Non-pigmented ciliary epithelial cell (primary cell): ENCODE measurements around the gene ANKRD60.

Source experiments
- DNase-seq: peaks from one replicate; pipeline ENCODE4 v3.0.0-alpha.2; 2010; ENCODE audit warnings: low read depth

ANKRD60 gene

DNA sequence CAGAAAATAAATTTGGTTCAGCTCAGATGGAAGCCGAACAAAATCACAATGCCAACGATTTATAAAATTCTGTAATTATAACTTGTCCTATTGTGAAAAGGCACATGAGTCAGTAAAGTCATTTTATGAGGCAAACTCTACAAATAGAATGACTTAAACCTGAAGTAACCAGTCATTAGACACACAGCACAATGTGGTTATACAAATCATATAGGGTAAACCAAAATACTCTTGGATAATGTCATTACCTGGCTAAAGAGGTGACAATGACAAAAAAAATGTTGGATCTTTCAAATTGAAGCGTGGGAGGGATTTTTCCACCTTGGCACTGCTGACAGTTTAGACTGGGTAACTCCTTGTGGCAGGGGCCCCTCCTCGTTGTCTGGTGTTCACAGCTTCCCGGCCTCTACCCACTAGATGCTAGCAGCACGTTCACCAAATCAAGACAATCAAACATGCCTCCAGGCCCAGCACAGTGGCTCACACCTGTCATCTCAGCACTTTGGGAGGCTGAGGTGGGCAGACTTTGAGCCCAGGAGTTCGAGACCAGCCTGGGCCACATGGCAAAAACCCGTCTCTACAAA lies 5.0 kb downstream of the ANKRD60 start:
- DNase-seq: no peak

DNA sequence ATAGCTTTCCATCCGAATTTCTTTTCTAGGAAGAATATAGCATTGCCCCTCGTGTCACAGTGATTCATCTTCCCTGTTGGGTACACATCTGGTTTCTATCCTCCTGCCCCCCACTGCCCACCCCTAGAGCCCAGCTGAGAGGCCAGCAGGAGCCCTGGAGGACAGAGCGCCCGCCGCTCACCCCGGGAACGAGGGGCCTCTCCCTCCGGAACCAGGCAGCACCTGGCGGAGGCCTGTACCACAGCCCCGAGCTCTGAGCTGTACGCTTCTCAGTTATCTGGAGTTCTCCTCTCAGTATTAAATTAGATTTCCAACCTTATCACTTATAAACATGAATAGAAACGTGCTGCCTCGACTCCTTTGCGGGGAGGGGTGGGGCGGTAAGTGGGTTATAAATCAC lies 6.0 kb downstream of the ANKRD60 start:
- no peak for DNase-seq

DNA sequence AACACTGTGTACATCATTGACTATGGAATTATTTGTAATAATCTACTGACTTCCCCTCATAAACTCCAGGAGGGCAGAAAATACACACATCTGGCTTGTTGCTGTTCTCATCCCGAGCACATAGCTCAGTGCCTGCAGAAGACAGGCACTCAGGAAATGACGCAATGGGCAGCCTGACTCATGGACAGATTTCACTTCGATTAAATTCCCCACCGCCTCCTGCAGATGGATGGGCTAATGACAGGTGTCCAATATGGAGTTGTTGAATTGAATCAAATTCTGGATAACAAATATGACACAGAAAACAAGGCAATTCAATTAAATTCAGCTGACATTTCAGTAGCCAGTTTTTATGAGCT lies 9.1 kb downstream of the ANKRD60 start:
- no peak for DNase-seq

DNA sequence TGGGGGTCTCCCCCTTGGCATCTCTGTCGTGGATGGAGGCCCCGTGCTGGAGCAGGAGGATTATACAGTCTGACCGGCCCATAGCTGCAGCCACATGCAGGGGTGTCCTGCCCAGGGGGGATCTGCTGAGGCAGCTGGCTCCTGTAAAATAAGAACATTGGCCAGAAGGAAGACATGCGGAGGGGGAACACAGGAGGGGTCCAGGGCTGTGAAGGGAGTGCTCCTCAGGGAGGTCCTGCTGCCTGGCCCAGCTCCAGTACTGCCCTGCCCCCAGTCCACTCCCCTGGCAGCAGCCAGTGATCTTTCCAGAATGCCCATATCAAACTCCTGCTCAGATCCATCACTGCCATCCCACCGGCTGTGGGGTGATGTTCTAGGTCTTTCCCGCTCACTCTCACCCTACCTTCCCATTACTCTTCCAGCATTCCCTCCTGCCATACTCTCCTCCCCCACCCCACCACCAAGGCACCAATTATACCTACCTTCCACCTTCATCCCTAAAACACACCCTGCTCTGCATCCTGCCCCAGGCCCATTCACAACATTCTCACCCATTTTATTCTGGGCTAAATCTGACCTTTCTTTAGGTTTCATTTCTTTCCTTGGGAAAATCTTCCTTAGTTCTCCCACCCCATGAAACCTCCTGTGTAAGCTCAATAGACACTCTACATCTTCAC lies 9.7 kb downstream of the ANKRD60 start:
- no peak for DNase-seq

GRCh38 chr20:58216334-58216733 lies 12.1 kb downstream of the ANKRD60 start:
- DNase-seq: no peak

GRCh38 chr20:58215116-58215515 lies 13.3 kb downstream of the ANKRD60 start:
- DNase-seq: no peak

GRCh38 chr20:58214310-58214709 lies 14.1 kb downstream of the ANKRD60 start:
- no peak for DNase-seq

DNA sequence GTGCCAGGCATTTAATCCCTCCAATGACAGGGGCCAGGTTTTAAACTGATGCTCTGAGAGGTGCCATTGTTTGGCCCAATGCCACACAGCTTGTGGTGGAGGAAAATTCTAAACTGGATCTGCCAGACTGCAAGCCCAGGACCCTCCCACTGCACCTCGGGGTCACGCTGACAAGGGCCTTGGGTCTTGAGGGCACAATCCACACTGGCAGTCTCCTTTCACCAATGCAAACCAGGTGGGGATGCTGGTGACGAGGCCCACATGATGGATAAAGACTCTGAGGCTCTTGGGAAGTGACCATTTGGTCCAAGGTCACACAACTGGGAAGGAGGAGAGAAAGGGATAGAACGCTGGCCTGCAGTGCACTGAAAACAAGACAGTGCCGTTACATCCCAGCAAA lies 14.7 kb downstream of the ANKRD60 start:
- no peak for DNase-seq

GRCh38 chr20:58213121-58213520 lies 15.3 kb downstream of the ANKRD60 start:
- DNase-seq: no peak

DNA sequence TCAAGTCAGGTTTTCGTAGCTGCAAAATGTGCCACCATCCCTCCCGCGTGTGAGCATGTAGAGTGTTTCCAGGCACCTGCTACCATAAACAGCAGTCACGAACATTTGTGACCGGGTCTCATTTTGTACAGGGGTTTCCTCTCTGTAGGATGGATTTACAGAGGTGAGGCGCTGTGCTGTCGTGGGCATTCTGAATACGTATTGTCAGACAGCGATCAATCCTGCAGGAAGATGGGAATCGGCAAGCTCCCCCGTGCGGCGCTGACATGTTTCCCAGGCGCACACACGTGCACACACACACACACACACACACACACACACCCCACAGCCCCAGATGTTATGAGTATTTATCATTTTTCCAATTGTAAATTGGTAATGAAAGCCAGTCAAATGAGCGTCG lies 15.8 kb downstream of the ANKRD60 start:
- no peak for DNase-seq

- no peak for DNase-seq
Measured at GRCh38 chr20:58210398-58210747, 18.1 kb downstream of the ANKRD60 start.

GRCh38 chr20:58209652-58210397 lies 18.6 kb downstream of the ANKRD60 start:
- DNase-seq: no peak

DNA sequence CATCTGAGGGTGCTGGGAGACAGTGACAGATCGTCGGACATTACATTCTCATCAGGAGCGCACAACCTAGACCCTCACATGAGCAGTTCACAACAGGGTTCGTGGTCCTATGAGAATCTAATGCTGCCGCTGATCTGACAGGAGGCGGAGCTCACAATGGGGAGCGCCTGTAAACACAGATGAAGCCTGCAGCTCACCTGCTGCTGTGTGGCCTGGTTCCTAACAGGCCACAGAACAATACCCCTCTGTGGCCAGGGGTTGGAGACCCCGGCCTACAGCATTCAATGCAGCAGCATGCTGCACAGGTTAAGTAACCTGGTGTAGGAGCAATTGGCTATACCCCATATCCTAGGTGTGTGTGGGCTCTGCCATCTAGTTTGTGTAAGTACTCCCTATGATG lies 19.5 kb downstream of the ANKRD60 start:
- no peak for DNase-seq

GRCh38 chr20:58205850-58206249 lies 22.6 kb downstream of the ANKRD60 start:
- no peak for DNase-seq

DNA sequence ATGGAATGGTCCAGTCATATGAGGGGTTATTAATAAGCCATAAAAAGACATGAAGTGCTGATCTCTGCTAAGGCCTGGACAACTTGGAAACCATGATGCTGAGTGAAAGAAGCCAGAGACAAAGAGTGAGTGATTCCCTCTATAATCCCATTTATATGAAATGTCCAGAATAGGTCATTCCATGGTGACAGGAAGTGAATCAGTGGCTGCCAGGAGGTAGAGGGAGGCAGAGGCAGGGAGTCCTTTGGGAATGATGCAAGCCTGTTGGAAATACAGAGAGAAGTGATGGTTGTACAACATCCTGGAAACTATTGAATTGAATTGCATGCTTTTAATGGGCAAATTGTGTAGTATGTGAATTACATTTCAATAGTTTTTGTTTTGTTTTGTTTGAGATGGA lies 26.4 kb downstream of the ANKRD60 start:
- DNase-seq: no peak

- no peak for DNase-seq
Measured at GRCh38 chr20:58201616-58202015, 26.8 kb downstream of the ANKRD60 start.

DNA sequence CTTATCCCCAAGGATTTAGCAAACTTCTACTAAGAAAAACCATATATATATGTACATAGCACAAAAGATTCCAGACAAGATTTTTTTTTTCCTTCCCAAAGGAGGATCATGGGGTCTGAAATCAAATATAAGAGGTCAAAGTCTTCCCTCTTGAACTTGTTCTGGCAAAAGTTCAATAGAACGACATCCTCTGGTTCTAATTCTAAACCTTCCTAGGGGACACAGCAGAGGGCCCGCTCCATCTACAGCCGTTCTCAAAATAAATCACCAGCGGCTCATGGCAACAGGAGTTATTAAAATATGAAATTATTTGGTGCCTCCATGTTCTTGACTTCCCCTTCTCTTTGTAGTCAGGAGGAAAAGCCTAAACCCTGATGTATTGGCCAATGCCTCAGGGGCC lies 29.0 kb downstream of the ANKRD60 start:
- no peak for DNase-seq

DNA sequence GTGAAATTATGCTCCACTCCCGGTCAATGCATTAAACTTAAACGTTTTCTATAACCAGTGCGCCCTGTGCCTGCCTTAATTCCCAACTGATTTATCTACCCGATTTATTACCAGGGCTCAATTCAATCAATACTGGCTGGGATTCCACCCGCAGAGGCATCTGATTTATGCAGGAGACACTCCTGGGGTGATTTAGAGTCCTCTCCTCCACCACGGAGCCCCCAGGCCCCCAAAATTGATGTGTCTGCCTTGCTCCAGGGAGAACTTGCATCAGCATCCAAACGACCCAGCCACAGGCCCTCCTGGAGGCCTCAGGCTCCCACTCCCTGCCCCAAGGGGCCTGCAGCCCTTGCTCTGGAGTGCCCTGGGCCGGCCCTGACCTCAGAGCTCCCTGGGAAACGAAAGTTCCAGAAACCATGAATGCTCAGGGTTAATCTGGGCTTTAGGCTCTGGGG lies 29.5 kb downstream of the ANKRD60 start:
- no peak for DNase-seq

GRCh38 chr20:58198384-58198783 lies 30.1 kb downstream of the ANKRD60 start:
- DNase-seq: no peak

- no peak for DNase-seq
Measured at GRCh38 chr20:58197185-58197469, 31.3 kb downstream of the ANKRD60 start.

DNA sequence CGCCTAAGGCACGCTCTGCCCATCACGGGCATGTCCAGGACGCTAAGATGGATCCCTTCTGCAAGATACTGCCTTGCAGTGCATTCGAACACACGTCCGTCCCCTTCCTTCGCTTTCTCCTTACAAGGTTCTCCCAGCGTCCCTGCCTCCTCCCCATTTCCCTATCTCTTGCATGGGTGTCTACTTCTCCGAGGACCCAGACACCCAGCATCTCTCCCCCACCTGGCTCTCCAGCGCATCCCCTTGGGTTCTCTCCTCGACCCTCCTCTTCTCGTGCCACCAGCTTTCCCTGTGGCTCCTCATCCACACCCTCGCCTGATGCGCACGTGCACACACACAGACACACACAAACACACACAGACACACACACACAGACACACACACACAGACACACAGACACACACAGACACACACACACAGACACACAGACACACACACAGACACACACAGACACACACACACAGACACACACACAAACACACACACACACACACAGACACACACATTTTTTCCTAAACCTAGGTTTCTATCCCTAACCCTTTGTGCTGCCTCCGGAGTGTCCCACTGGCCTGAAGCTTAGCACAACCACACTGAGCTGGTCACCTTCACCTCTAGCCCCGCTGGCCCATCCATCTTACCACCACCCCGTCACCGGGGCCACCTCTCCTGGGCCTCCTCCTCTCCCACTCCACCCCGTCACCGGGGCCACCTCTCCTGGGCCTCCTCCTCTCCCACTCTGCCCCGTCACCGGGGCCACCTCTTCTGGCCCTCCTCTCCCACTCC lies 31.9 kb downstream of the ANKRD60 start:
- DNase-seq: no peak

- DNase-seq: no peak
Measured at GRCh38 chr20:58195047-58195446, 33.4 kb downstream of the ANKRD60 start.

DNA sequence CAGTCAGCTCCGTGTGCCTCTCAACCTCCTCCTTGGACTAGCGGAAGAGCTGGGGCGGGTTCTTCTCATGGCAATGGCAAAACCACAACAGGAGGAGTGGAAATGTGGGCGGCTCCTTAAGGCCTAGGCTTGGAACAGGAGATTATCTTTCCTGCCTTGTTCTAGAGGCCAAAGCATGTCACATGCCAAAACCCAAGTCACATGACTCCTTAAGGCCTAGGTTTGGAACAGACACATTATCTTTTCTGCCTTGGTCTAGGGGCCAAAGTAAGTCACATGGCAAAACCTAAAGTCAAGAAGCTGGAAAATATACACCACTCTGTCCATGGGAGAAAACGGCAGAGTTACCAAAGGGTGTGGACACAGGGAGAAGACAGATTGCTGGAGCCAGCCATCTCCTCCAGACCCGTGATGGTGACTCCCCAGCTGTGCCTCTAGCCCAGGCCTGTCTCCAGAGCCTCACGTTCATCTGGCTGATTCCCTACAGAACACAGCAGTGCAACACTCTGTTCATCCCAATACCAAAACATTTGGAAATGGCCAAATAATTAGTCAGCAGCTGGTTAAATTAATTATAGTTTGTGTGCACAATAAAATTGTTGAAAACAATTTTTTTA lies 34.2 kb downstream of the ANKRD60 start:
- no peak for DNase-seq
